Central memory CD8-positive, alpha-beta T cell (primary cell): ENCODE measurements around the gene LATS2.

Experiments used
- ATAC-seq: fragments of 150-1000 bp; cut with Tn5 transposase; replicated peaks from 2 replicates; pipeline ENCODE4 v1.10.0; 2022; ENCODE audit warnings: mild to moderate bottlenecking, moderate FRiP score, moderate number of reproducible peaks; ENCODE audit not compliant: poor library complexity, severe bottlenecking; ENCODE audit errors: extremely low read depth
- DNase-seq, 2 donors: peaks; one replicate each; pipeline ENCODE4 v3.0.0; 2021; ENCODE audit warnings: low spot score in 2 of 2
- H3K27ac Mint-ChIP-seq: one replicate; pipeline ENCODE4 v1.8.0; 2022; ENCODE audit warnings: low read depth, mild to moderate bottlenecking, moderate library complexity, mixed read lengths
- H3K27me3 Mint-ChIP-seq: one replicate; pipeline ENCODE4 v1.8.0; 2022; ENCODE audit warnings: mixed read lengths
- H3K36me3 Mint-ChIP-seq: one replicate; pipeline ENCODE4 v1.8.0; 2022; ENCODE audit warnings: mild to moderate bottlenecking, moderate library complexity, mixed read lengths; ENCODE audit not compliant: insufficient read depth
- H3K4me1 Mint-ChIP-seq: one replicate; pipeline ENCODE4 v1.8.0; 2022; ENCODE audit warnings: mixed read lengths
- H3K4me3 Mint-ChIP-seq: one replicate; pipeline ENCODE4 v1.8.0; 2022; ENCODE audit warnings: mild to moderate bottlenecking, moderate library complexity, mixed read lengths
- H3K9me3 Mint-ChIP-seq: one replicate; pipeline ENCODE4 v1.8.0; 2022; ENCODE audit warnings: mixed read lengths

Gene LATS2

DNA sequence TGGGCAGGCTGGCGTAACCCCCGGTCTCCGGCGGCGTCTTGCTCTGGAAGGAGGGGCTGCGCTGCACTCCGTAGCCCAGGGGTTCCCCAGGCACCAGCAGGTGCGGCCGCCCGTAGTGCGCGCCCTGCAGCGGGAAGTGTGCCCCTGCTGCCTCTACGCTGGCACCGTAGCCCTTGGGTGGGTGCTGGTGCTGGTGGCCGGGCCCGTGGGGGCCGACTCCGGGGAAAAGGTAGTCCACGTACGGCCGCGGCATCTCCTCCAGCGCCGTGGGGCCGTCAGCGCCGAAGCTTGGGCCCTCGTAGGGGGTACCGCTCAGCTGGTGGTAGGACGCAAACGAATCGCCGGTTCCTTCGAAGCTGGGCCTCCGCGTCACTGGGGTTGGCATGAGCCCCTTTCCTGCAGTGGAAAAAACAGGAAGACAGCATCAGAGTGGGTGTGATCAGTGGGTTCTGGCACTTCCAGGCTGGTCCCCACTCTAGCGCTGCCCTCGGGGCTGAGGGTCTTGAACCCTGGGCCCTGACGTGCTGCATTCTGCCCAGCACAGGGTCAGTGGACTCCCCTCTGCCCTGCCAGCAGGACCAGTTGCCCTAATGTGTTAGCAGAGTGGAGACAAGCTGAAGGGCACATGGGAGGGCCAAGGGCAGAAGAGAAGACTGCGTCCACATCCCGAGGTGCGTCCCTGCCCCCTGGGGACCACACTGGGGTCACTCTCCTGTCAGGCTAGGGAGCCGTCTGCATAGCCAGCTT lies 72.3 kb downstream of the LATS2 start:
- no peaks in the 10 kb centered on the region for H3K9me3 Mint-ChIP-seq
- H3K27ac Mint-ChIP-seq, result no peak overlapping the region

DNA sequence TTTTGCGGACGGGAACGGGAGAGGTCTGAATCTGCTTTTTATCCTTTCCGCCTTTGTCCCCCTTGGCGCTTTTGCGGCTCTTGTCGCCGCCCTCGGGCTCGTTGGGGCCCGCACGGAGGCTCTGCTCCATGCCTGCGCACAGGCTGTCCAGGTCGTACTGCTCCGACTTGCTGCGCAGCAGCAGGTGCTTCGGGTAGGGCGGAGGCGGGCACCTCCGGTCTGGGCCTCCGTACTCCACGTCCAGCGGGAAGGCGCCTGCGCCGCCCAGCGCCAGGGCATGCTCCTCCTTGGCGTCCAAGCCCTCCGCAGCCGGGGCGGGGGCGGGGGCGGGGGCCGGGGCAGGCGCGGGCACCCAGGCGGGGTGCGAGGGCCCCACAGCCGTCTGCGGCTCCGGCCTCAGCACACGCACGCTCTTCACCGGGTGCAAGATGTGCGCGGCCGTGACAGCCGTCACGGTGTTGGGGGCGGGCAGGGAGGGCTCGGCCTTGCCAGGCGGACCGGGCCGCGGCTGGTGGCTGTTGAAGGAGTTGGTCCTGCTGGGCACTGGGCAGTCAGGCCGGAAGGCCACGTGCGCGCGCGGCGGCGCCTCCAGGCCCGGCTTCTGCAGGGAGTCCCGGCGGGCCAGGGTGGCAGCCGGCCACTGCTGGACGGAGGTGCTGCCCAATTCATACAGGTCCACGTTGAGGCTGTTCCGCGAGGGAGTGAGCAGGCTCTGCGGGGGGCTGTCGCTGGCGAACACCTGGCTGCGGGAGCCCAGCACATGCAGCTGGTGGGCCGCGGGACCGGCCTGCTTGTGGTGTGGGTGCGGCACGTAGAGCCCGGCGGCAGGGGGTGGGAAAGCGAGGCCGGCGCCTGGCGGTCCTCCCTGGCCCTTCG lies 73.1 kb downstream of the LATS2 start:
- no peak for DNase-seq
- no peak for ATAC-seq

More for the DNA sequence above, 72.3 kb downstream of the LATS2 start:
- DNase-seq (no peak), ATAC-seq (no peak)
- H3K4me1 Mint-ChIP-seq, result no peaks in the 10 kb centered on the region
- H3K36me3 Mint-ChIP-seq, result peaks cover 12% of the 10 kb centered on the region
- H3K4me3 Mint-ChIP-seq, result no peak overlapping the region
- peaks cover 13% of the 10 kb centered on the region for H3K27me3 Mint-ChIP-seq

DNA sequence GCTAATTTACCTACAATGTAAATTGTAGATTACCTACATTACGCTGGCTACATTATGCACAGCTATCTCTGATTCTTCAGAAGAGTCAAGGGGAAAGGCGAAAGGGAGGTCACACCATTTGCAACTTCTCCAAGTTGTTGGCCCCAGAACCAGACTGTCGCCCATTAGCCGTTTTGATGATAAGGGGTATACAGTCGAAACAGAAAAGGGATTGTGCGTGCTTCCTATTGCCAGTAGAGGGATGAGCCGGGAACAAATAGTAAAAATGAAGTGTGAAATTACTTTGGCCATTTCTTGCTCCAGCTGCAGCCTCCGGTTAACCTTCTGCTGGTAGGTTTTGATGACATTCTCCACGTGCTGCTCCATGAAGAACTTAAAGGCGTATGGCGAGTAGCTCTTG lies 73.8 kb downstream of the LATS2 start:
- H3K4me3 Mint-ChIP-seq, result no peak overlapping the region
- H3K27ac Mint-ChIP-seq, result no peak overlapping the region
- DNase-seq, result no peak
- no peaks in the 10 kb centered on the region for H3K9me3 Mint-ChIP-seq
- no peaks in the 10 kb centered on the region for H3K4me1 Mint-ChIP-seq
- H3K27me3 Mint-ChIP-seq, result peaks cover 13% of the 10 kb centered on the region
- no peak for ATAC-seq
- H3K36me3 Mint-ChIP-seq, result peaks cover 12% of the 10 kb centered on the region

More for the DNA sequence above, 73.1 kb downstream of the LATS2 start:
- Mint-ChIP-seq H3K27ac (no peak overlapping the region), H3K27me3 (peaks cover 13% of the 10 kb centered on the region), H3K4me3 (no peak overlapping the region), H3K4me1 (no peaks in the 10 kb centered on the region), H3K36me3 (peaks cover 12% of the 10 kb centered on the region), H3K9me3 (no peaks in the 10 kb centered on the region)

DNA sequence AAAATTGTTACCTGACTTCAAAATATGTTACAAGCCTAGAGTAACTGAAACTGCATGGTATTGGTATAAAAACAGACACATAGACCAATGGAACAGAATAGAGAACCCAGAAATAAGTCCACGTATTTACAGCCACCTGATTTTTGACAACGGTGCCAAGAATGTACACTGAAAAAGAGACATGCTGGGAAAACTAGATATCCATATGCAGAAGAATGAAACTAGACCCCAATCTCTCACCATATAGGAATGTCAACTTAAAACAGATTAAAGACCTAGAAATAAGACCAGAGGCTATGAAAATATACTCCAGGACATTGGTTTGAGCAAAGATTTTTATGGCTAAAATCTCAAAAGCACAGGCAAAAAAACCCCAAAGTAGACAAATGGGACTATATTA lies 76.5 kb downstream of the LATS2 start:
- Mint-ChIP-seq H3K4me3 (no peak overlapping the region), H3K27me3 (peaks cover 9% of the 10 kb centered on the region), H3K36me3 (peaks cover 5% of the 10 kb centered on the region), H3K9me3 (no peaks in the 10 kb centered on the region), H3K4me1 (no peaks in the 10 kb centered on the region), H3K27ac (no peak overlapping the region)
- no peak for DNase-seq
- ATAC-seq, result no peak

DNA sequence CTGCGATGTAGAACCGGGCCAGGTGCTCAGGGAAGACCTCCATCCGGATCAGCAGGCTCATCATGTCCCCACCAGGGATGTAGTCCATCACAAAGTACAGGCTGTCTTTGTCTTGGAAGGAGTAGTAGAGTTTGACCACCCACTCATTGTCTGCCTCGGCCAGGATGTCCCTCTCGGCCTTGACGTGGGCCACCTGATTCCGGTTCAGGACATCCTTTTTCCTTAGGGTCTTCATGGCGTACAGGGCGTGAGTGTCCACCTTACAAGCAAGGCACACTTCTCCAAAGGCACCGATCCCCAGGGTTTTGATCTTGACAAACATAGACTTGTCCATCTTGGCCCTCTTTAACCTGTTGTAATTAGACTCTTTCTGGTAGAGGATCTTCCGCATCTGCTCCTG lies 78.0 kb downstream of the LATS2 start:
- peaks cover 5% of the 10 kb centered on the region for H3K36me3 Mint-ChIP-seq
- DNase-seq (no peak), ATAC-seq (no peak)
- no peaks in the 10 kb centered on the region for H3K9me3 Mint-ChIP-seq
- H3K4me1 Mint-ChIP-seq, result no peaks in the 10 kb centered on the region
- H3K27me3 Mint-ChIP-seq, result peaks cover 9% of the 10 kb centered on the region
- H3K4me3 Mint-ChIP-seq, result no peak overlapping the region
- no peak overlapping the region for H3K27ac Mint-ChIP-seq

DNA sequence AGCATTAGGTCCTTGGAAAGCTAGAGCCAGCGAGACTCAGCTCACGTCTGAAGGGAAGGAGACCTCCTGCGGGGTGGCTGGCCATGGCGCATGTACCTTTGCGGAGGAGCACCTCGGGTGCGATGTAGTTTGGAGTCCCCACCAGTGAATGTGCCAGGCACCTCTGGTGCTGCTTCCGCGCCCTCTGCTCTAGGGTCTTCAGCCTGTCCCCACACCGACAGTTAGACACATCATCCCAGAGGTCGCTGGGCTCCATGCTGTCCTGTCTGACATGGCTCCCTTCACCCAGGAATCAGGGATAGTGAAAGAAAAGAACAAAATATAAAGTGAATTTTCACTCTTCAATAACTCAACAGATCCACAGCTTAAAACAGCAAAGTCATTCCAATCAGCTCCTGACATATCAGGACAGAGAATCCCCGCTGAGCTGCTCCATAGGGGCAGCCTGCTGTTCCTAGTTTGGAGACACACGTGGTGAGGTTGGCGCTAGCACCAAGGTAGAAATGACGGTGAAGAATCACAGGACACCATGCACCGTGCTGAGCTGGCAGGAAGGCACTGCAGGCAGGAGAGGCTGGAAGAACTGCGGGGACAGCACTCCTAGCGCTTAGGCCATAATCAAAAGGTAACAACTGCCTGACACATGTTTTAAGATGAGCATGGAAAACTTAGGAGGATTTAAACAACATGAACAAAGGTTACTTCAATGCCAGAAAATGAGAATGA lies 79.9 kb downstream of the LATS2 start:
- no peak overlapping the region for H3K27ac Mint-ChIP-seq
- ATAC-seq (no peak), DNase-seq (no peak)
- H3K36me3 Mint-ChIP-seq, result peaks cover 5% of the 10 kb centered on the region
- no peaks in the 10 kb centered on the region for H3K4me1 Mint-ChIP-seq
- no peaks in the 10 kb centered on the region for H3K9me3 Mint-ChIP-seq
- H3K27me3 Mint-ChIP-seq, result peaks cover 9% of the 10 kb centered on the region
- no peak overlapping the region for H3K4me3 Mint-ChIP-seq

DNA sequence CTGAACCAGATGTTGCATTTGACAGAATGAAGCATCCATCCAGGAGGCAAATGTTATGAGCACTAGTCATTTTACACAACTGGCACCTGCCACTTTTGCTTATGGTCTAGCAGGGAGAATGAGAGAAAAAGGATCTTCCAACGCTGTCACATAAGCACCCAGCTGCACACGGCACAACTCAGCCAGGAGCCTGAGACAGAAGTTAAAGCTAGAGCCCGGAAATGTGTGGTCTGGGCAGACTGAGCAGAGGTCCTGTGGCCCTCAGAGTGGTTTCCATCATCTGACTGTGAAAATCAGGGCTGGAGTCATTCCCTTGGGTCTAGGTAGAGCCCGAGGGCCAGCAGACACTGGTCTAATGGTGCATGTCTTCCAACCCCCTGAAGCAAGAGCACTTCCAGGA lies 80.5 kb downstream of the LATS2 start:
- H3K36me3 Mint-ChIP-seq, result peaks cover 5% of the 10 kb centered on the region
- DNase-seq, result no peak

DNA sequence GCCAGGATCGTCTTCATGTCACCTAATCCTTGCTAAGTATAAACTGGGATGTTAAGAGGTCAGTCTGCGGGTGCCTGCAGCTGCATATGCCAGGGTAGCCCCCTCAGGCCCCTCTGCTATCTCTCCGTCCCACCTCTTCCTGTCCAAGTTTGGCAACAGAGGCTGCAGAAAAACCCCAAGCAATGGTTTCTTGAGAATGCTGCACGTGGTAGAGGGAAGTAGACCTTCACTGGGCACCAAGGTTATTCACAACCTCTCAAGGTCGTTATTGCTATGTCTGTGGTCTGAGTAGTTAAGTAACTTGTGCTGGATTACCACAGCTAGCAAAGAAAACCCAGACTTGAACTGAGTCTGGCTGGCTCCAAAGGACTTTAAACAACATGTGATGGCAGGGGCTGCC lies 81.0 kb downstream of the LATS2 start:
- no peak overlapping the region for H3K4me3 Mint-ChIP-seq
- H3K27me3 Mint-ChIP-seq, result peaks cover 9% of the 10 kb centered on the region
- H3K4me1 Mint-ChIP-seq, result no peaks in the 10 kb centered on the region
- H3K9me3 Mint-ChIP-seq, result no peaks in the 10 kb centered on the region
- no peak for ATAC-seq
- H3K36me3 Mint-ChIP-seq, result peaks cover 5% of the 10 kb centered on the region
- H3K27ac Mint-ChIP-seq, result no peak overlapping the region
- no peak for DNase-seq

More for the DNA sequence above, 80.5 kb downstream of the LATS2 start:
- Mint-ChIP-seq H3K27me3 (peaks cover 9% of the 10 kb centered on the region), H3K9me3 (no peaks in the 10 kb centered on the region), H3K4me1 (no peaks in the 10 kb centered on the region), H3K27ac (no peak overlapping the region), H3K4me3 (no peak overlapping the region)
- no peak for ATAC-seq

DNA sequence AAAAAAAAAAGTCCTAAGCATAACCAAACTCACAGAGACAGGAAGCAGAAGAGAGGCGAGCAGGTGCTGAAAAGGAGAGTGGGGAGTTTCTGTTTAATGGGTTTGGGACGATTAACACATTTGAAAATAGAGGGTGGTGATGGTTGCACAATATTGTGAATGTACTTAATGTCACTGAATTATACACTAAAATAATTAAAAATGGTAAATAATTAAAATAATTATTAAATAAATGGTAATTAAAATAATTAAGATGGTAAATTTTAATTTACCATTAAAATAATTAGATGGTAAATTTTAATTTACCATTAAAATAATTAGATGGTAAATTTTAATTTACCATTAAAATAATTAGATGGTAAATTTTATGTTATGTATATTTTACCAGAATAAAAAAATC lies 84.0 kb downstream of the LATS2 start:
- no peak overlapping the region for H3K4me3 Mint-ChIP-seq

DNA sequence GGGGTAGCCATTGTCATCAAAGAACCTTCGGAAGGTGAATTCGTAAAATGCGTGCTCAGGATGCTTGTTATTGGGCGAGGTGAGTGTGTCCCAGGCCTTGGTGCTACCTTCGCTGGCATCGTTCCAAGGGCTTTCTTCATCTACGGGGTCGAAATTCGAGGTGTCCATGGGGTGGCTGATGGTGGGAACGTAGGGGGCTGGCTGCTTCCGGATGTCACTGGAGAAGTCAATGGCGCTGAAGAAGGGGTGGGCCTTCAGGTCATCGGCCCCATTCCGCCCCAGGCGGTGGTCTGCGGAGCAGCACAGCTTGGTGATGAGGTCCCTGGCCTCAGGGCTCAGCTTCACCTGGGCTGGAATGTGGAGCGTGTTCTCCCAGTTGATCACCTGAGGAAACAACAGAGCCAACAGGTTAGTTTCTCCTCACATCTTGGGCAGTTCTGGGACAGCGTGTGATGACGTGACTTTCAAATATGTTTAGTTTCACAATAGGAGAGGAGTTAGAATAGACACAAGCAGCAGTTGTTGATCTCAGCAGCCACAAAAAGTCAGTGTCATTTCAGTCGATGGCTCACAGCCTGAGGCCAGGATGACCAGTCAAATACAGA lies 86.3 kb downstream of the LATS2 start:
- Mint-ChIP-seq H3K4me1 (no peaks in the 10 kb centered on the region), H3K9me3 (no peaks in the 10 kb centered on the region), H3K27me3 (no peaks in the 10 kb centered on the region), H3K27ac (no peak overlapping the region), H3K4me3 (no peak overlapping the region), H3K36me3 (peaks cover 6% of the 10 kb centered on the region)
- no peak for DNase-seq
- ATAC-seq, result no peak

More for the DNA sequence above, 84.0 kb downstream of the LATS2 start:
- peaks cover 9% of the 10 kb centered on the region for H3K27me3 Mint-ChIP-seq
- H3K36me3 Mint-ChIP-seq, result peaks cover 8% of the 10 kb centered on the region
- DNase-seq, result no peak
- ATAC-seq, result no peak
- H3K9me3 Mint-ChIP-seq, result no peaks in the 10 kb centered on the region
- peak overlapping the region; percentile 74 for H3K27ac Mint-ChIP-seq
- H3K4me1 Mint-ChIP-seq, result no peaks in the 10 kb centered on the region

DNA sequence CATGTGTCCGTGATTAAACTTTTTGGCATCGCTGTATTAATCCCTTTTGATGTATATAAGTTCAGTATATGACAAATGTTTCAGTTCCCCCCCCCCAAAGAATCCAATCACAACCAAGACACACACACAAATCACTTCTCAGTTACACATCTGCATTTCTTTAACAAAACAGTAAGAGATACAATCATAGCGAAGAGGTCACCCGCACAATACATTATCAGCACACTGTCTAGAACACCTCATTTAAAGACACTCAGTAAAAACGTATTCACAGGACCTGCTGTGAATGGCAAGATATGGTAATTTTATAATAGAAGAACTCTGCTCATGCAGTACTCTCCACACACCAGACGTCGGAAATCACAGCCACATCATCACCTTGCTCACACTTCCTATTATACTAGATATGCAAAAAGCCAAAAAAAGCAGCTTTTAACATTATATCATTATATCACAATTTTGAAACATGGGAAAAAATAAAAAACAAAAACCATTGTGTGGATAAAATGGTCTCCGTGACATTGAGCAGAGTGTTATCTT lies 87.4 kb downstream of the LATS2 start:
- DNase-seq (no peak), ATAC-seq (no peak)
- Mint-ChIP-seq H3K4me1 (no peaks in the 10 kb centered on the region), H3K4me3 (no peak overlapping the region), H3K27ac (no peak overlapping the region), H3K27me3 (no peaks in the 10 kb centered on the region), H3K36me3 (peaks cover 3% of the 10 kb centered on the region), H3K9me3 (no peaks in the 10 kb centered on the region)

DNA sequence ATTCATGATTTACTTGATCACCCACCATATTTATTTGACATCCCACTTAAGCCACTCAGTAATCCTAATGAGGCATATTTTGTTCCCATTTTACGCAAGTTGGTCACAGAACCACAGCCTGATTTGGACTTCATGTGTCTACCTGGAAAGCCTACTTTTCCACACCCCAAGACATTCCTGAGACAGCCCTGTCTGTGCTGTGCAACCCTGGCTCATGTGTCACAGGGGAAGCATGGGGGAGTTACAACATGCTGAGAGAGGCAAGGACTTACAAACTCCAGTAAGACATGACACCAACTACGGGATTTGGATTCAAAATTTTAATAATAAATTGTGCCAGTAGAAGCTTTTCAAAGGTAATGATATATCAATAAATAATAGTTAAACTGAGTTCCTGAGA lies 88.7 kb downstream of the LATS2 start:
- Mint-ChIP-seq H3K9me3 (no peaks in the 10 kb centered on the region), H3K27me3 (no peaks in the 10 kb centered on the region), H3K27ac (no peak overlapping the region), H3K4me3 (no peak overlapping the region), H3K4me1 (no peaks in the 10 kb centered on the region), H3K36me3 (peaks cover 3% of the 10 kb centered on the region)
- no peak for ATAC-seq
- DNase-seq, result no peak
